Karpas-422 (cell line): ENCODE data around the gene KCND3. TPM values are rescaled to one million over a fixed set of nuclear protein-coding genes. Genes with fewer than 3 reads are reported as not detected.

ENCODE experiments used
- DNase-seq: peaks from one replicate; pipeline ENCODE4 v3.0.0-alpha.2; 2015
- H2AFZ ChIP-seq: fragments of 200-600 bp; sonication (generic); 2 replicates; pipeline ENCODE4 v1.6.1; 2014; ENCODE audit warnings: antibody characterized with exemption, low read length, mixed read lengths
- H3K27ac ChIP-seq: fragments of 200-600 bp; sonication (generic); 2 replicates; pipeline ENCODE4 v1.5.1; 2014; ENCODE audit warnings: mild to moderate bottlenecking, low read length, moderate library complexity
- H3K27me3 ChIP-seq: fragments of 200-600 bp; sonication (generic); 2 replicates; pipeline ENCODE4 v1.6.1; 2014; ENCODE audit warnings: low read length, mixed read lengths
- H3K36me3 ChIP-seq: fragments of 200-600 bp; sonication (generic); 2 replicates; pipeline ENCODE4 v1.6.1; 2014; ENCODE audit warnings: low read length, mixed read lengths; ENCODE audit not compliant: insufficient read depth
- H3K4me1 ChIP-seq: fragments of 200-600 bp; sonication (generic); 2 replicates; pipeline ENCODE4 v1.6.1; 2014; ENCODE audit warnings: mild to moderate bottlenecking, low read length, mixed read lengths
- H3K4me2 ChIP-seq: fragments of 200-600 bp; sonication (generic); 2 replicates; pipeline ENCODE4 v1.6.1; 2014; ENCODE audit warnings: low read length, low read depth, mild to moderate bottlenecking; ENCODE audit not compliant: poor library complexity, severe bottlenecking
- H3K4me3 ChIP-seq: fragments of 200-600 bp; sonication (generic); 2 replicates; pipeline ENCODE4 v1.5.1; 2014; ENCODE audit warnings: mild to moderate bottlenecking, antibody characterized with exemption, low read length, mixed read lengths
- H3K79me2 ChIP-seq: fragments of 200-600 bp; sonication (generic); 2 replicates; pipeline ENCODE4 v1.6.1; 2014; ENCODE audit warnings: mild to moderate bottlenecking, low read length, mixed read lengths
- H3K9ac ChIP-seq: fragments of 200-600 bp; sonication (generic); 2 replicates; pipeline ENCODE4 v1.6.0; 2014; ENCODE audit warnings: low read length
- H3K9me2 ChIP-seq: fragments of 200-600 bp; sonication (generic), shearing (Covaris generic); replicated peaks from 2 replicates; pipeline ENCODE4 v1.6.0; 2014; ENCODE audit warnings: mild to moderate bottlenecking, low read length, moderate library complexity; ENCODE audit not compliant: insufficient read depth
- H3K9me3 ChIP-seq: fragments of 300-700, 200-600 bp; sonication (generic); 2 replicates; pipeline ENCODE4 v1.6.1; 2014; ENCODE audit warnings: low read length, mixed read lengths
- H4K20me1 ChIP-seq: fragments of 200-600 bp; sonication (generic); 2 replicates; pipeline ENCODE4 v1.6.1; 2014; ENCODE audit warnings: mild to moderate bottlenecking, antibody characterized with exemption, low read length, low read depth; ENCODE audit not compliant: insufficient read depth
- total RNA-seq: library from RNA; depleted of rRNA; stranded (reverse); fragments of >200 nt; shearing (Covaris generic); gene quantifications from 2 replicates; pipeline ENCODE4 v1.2.3, GENCODE V29; 2014; ENCODE audit warnings: low replicate concordance

KCND3 gene
- total RNA-seq, 1 experiment from 2014 or later = not detected

DNA sequence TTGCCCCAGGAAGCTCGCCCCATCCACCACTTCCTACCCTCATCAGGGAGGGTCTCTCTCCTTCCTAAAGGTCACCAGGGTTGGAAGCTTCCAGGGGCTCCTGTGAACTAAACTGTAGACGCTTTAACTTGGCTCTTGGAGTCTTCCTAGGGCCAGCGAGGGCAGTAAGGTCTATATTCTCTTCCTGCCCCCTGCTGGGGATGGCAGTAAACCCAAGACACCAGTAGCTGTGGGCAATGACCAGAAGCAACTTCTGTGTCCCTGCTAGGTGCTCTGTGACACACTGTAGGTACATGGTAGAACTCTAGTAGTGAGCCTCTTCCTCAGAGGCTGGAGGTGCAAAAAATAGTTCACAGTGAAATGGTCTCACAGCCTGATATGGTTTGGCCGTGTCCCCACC is 30.0 kb downstream of the KCND3 start:
- DNase-seq = peak; percentile 51
- no peaks in the 10 kb centered on the region for H3K79me2 ChIP-seq
- no peak overlapping the region for H3K4me2 ChIP-seq
- H3K4me3 ChIP-seq = no peak overlapping the region
- H3K9me2 ChIP-seq = no peaks in the 10 kb centered on the region
- H3K27ac ChIP-seq = no peak overlapping the region
- no peaks in the 10 kb centered on the region for H3K36me3 ChIP-seq
- H3K27me3 ChIP-seq = no peaks in the 10 kb centered on the region
- H2AFZ ChIP-seq = no peak overlapping the region
- no peaks in the 10 kb centered on the region for H4K20me1 ChIP-seq
- no peaks in the 10 kb centered on the region for H3K4me1 ChIP-seq
- no peaks in the 10 kb centered on the region for H3K9me3 ChIP-seq
- H3K9ac ChIP-seq = no peak overlapping the region

DNA sequence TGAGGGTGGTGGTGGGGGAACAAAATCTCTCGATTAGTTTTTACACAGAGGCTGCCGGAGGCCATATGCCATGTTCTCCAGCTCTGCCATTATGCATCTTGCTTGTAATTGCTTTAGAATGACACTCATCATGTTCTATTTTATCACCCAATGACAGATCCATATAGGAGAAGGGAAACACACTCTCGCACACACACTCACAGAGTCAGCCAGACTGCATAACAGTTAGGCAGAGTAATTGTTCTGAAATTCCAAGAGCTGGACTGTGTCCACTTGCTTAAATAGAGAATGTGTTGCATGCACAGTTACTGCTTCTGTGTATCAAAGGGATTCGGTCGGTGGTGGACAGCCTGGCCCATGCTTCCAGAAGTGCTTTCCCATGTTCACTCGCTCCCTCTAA is 30.6 kb downstream of the KCND3 start:
- no peak overlapping the region for H3K4me3 ChIP-seq
- no peaks in the 10 kb centered on the region for H3K27me3 ChIP-seq
- no peak overlapping the region for H3K4me2 ChIP-seq
- H3K4me1 ChIP-seq = no peaks in the 10 kb centered on the region
- no peaks in the 10 kb centered on the region for H4K20me1 ChIP-seq
- H3K27ac ChIP-seq = no peak overlapping the region
- no peak overlapping the region for H3K9ac ChIP-seq
- H2AFZ ChIP-seq = no peak overlapping the region
- H3K36me3 ChIP-seq = no peaks in the 10 kb centered on the region
- no peaks in the 10 kb centered on the region for H3K9me2 ChIP-seq
- DNase-seq = no peak
- H3K79me2 ChIP-seq = no peaks in the 10 kb centered on the region
- H3K9me3 ChIP-seq = no peaks in the 10 kb centered on the region

- Histone ChIP-seq H3K9me2 (no peaks in the 10 kb centered on the region), H3K4me2 (no peak overlapping the region), H3K79me2 (no peaks in the 10 kb centered on the region)
These were observed 31.4 kb downstream of the KCND3 start for GRCh38 chr1:111958075-111958474.

DNA sequence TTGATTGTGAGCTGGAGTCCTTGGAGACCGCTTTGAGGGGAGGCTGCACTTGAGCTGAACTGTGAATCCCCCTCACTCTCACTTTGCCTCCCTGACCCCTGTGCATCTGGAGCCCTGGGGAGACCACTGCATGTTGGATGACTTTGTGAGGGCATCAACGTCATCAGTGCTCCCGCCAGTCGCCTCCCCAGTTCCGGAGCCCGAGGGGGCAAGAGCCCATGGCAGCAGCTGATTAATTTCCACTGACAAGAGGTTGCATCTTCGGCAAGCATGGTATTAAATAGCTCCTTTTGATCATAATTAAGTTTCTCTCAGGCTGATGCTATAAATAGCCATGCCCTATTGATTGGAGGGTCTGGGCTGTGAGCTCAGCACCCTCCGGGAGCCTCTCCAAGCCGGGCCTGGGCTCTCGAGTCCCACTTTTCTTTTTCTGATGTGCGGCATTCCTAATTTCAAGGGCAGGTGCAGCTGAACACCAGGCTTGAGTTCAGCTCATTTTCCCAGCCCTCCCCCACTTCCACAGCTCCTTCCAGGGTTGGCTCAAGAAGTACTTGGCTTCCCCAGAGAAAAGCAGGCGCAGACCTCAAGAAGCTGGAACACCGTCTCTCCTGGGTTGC is 33.2 kb downstream of the KCND3 start:
- H3K27ac ChIP-seq = no peak overlapping the region
- no peaks in the 10 kb centered on the region for H4K20me1 ChIP-seq
- H3K27me3 ChIP-seq = no peaks in the 10 kb centered on the region
- no peak overlapping the region for H3K4me3 ChIP-seq
- H2AFZ ChIP-seq = no peak overlapping the region
- no peaks in the 10 kb centered on the region for H3K4me1 ChIP-seq
- H3K79me2 ChIP-seq = no peaks in the 10 kb centered on the region
- H3K9me3 ChIP-seq = no peaks in the 10 kb centered on the region
- no peak overlapping the region for H3K4me2 ChIP-seq
- H3K36me3 ChIP-seq = no peaks in the 10 kb centered on the region
- no peak for DNase-seq
- no peak overlapping the region for H3K9ac ChIP-seq
- no peaks in the 10 kb centered on the region for H3K9me2 ChIP-seq

More at GRCh38 chr1:111958075-111958474, 31.4 kb downstream of the KCND3 start:
- H4K20me1 ChIP-seq = no peaks in the 10 kb centered on the region
- no peak overlapping the region for H2AFZ ChIP-seq
- no peaks in the 10 kb centered on the region for H3K4me1 ChIP-seq
- no peaks in the 10 kb centered on the region for H3K9me3 ChIP-seq
- H3K27me3 ChIP-seq = no peaks in the 10 kb centered on the region
- H3K27ac ChIP-seq = no peak overlapping the region
- no peak overlapping the region for H3K4me3 ChIP-seq
- H3K9ac ChIP-seq = no peak overlapping the region
- DNase-seq = no peak
- no peaks in the 10 kb centered on the region for H3K36me3 ChIP-seq

DNA sequence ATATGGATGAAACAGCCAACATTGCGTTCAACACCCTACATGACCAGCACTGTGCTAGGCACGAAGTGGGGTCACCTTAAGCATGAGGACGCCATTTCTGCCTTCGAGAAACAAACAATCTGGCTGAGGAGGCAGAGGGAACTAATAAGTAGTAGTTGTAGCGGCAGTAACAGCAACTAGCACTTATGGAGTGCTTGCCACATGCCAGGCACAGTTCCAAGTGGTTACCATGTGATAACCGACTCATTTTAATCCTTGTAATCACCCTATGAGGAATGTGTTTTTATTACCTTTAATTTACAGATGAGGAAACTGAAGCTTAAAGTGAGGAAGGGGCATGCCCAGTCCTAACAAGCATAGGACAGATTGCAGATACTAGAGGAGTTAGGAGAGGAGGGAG is 33.7 kb downstream of the KCND3 start:
- Histone ChIP-seq H3K9me3 (no peaks in the 10 kb centered on the region), H2AFZ (no peak overlapping the region), H3K9me2 (no peaks in the 10 kb centered on the region), H3K36me3 (no peaks in the 10 kb centered on the region), H3K9ac (no peak overlapping the region), H3K79me2 (no peaks in the 10 kb centered on the region), H3K4me1 (no peaks in the 10 kb centered on the region), H3K4me2 (no peak overlapping the region), H3K4me3 (no peak overlapping the region), H3K27ac (no peak overlapping the region), H3K27me3 (no peaks in the 10 kb centered on the region), H4K20me1 (no peaks in the 10 kb centered on the region)
- no peak for DNase-seq

DNA sequence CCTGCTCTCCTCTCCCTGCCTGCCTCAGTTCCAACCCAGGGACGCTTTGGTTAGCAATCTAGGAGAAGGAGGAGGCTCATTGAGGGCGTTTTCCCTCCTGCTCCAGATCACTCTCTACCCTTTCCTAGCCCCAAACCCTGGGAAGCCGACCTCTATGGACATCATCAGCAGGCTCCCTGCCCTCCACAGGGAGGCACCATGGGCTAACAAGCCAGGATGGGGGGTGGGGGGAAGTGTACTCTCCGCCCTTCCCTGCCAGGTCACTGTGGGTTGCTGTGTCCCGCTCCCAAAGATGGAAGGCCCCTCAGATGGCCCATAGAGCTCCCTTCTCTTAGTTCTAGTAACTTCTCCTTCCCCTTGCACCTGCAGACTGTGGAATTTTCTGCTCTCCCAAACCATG is 35.7 kb downstream of the KCND3 start:
- Histone ChIP-seq H3K79me2 (no peaks in the 10 kb centered on the region), H3K4me3 (no peak overlapping the region), H3K9me2 (no peaks in the 10 kb centered on the region), H3K36me3 (no peaks in the 10 kb centered on the region), H4K20me1 (no peaks in the 10 kb centered on the region), H3K4me2 (no peak overlapping the region), H3K27ac (no peak overlapping the region), H2AFZ (no peak overlapping the region), H3K9ac (no peak overlapping the region), H3K4me1 (no peaks in the 10 kb centered on the region), H3K9me3 (no peaks in the 10 kb centered on the region), H3K27me3 (no peaks in the 10 kb centered on the region)
- no peak for DNase-seq

- no peak overlapping the region for H2AFZ ChIP-seq
- H3K4me3 ChIP-seq = no peak overlapping the region
- no peak overlapping the region for H3K4me2 ChIP-seq
- no peaks in the 10 kb centered on the region for H3K79me2 ChIP-seq
- H3K27ac ChIP-seq = no peak overlapping the region
- H3K36me3 ChIP-seq = no peaks in the 10 kb centered on the region
- H4K20me1 ChIP-seq = no peaks in the 10 kb centered on the region
- H3K9me3 ChIP-seq = no peaks in the 10 kb centered on the region
- DNase-seq = no peak
- no peaks in the 10 kb centered on the region for H3K27me3 ChIP-seq
- H3K9ac ChIP-seq = no peak overlapping the region
- H3K9me2 ChIP-seq = no peaks in the 10 kb centered on the region
- H3K4me1 ChIP-seq = no peaks in the 10 kb centered on the region
These were observed 37.3 kb downstream of the KCND3 start for GRCh38 chr1:111952125-111952657.

DNA sequence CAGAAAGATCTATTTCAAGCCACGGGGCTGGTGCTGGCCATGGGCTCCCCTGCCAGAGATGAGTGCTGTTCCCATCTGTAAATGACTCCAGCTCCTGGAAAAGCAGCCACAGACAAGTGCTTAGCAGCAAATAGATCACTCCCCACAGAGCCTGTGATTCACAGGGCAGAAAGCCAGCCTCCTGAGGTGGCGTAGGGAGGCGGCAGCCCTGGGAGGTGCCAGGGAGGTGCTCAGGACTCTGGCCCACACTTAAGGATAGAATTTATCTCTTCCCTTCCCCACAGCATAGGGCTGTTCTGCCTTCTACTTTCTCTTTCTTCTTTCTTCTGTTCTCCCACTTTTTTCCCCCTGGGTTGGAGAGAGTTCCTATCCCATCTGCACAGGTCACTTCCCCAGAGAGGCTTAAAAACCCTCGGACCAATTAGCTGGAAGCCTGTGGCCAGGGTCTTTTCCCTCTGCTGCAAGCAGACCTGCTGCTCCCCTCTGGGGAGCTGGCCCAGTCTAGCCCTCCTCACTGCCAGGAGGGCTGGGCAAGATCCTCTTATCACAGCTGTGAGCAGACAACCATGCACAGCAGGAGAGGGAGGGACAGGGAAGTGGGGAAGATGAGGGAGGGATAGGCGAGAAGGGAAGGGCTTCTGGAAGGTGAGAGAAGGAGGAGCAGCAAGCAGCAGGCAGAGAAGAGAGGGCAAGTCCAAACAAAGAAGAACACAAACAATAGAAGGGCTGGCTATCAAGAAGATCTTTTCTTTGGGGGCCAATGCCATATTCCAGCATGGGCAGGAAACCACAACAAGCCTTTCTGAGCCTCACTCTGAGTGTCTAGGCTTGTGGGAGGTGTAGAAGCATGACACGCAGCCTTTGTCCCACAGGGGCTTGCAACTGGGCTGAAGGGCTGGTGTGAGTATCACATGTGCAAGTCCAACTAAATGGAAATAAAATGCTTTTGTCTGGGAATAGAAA is 41.0 kb downstream of the KCND3 start:
- Histone ChIP-seq H3K27ac (no peak overlapping the region), H3K79me2 (no peaks in the 10 kb centered on the region)

More for the DNA sequence above, 41.0 kb downstream of the KCND3 start:
- no peak for DNase-seq
- Histone ChIP-seq H3K9me3 (no peaks in the 10 kb centered on the region), H3K9ac (no peak overlapping the region), H3K4me2 (no peak overlapping the region), H3K36me3 (no peaks in the 10 kb centered on the region), H4K20me1 (no peaks in the 10 kb centered on the region), H2AFZ (no peak overlapping the region), H3K27me3 (no peaks in the 10 kb centered on the region), H3K4me3 (no peak overlapping the region), H3K4me1 (no peaks in the 10 kb centered on the region), H3K9me2 (no peaks in the 10 kb centered on the region)
